ENCODE results near the gene GBP4.

GBP4 gene

GRCh38 chr1:89170170-89171066 is 28.3 kb downstream of the GBP4 start:
- no peak for DNase-seq

GRCh38 chr1:89169166-89169565 is 29.6 kb downstream of the GBP4 start:
- no peak for DNase-seq

- DNase-seq, result no peak
Measured at GRCh38 chr1:89167590-89168230, 31.0 kb downstream of the GBP4 start.

GRCh38 chr1:89166705-89167104 is 32.0 kb downstream of the GBP4 start:
- no peak for DNase-seq

GRCh38 chr1:89165811-89166210 is 32.9 kb downstream of the GBP4 start:
- DNase-seq, result no peak

GRCh38 chr1:89151047-89151446 is 47.7 kb downstream of the GBP4 start:
- no peak for DNase-seq

GRCh38 chr1:89149976-89150375 is 48.8 kb downstream of the GBP4 start:
- DNase-seq, result no peak

GRCh38 chr1:89149229-89149628 is 49.5 kb downstream of the GBP4 start:
- DNase-seq, result no peak

- no peak for DNase-seq
Measured at GRCh38 chr1:89147678-89148658, 50.8 kb downstream of the GBP4 start.

- DNase-seq, result no peak
Measured at GRCh38 chr1:89146721-89147120, 52.0 kb downstream of the GBP4 start.

- DNase-seq, result no peak
Measured at GRCh38 chr1:89143484-89143883, 55.3 kb downstream of the GBP4 start.

- DNase-seq, result no peak
Measured at GRCh38 chr1:89142160-89142559, 56.6 kb downstream of the GBP4 start.

- no peak for DNase-seq
Measured at GRCh38 chr1:89133747-89134146, 65.0 kb downstream of the GBP4 start.

Measured in NCI-H1436 treated with DMSO at 0.1 percent for 48 hours (cell line).